GM18873 (cell line): Measurements from ENCODE around the gene SPRR1A.

Experiments
- ATAC-seq: cut with Tn5 transposase; IDR thresholded peaks from one replicate; pipeline ENCODE4 v1.9.1; 2021; ENCODE audit warnings: mild to moderate bottlenecking, moderate library complexity, moderate number of reproducible peaks; ENCODE audit not compliant: unreplicated experiment, low FRiP score

The SPRR1A gene

GRCh38 chr1:153025797-153026196 is 41.9 kb downstream of the SPRR1A start:
- ATAC-seq: no peak

GRCh38 chr1:153028766-153029165 is 44.9 kb downstream of the SPRR1A start:
- ATAC-seq: no peak

DNA sequence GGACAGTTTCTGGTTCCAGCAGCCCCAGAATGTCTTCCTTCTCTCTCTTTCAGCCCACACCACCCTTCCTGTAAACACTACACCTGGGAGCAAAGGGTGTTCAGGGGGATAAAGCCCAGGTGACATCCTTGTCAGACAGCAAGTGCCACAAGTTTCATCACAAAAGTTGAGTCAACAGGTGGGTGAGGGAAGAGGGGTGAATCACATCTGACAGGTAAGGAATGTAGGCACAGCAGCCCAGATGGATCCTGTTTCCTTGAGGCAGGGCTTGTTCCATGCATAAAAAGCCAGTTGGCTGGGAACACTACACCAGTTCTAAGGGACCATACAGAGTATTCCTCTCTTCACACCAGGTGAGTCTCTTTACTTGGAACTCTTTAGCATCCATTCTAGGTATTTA is 47.0 kb downstream of the SPRR1A start, which contains the start of gene SPRR1B:
Gene SPRR1B, plus strand, starts transcription at position 309 of the 400 bp plus-strand sequence. CDS start 1,143 bp downstream, outside the sequence.
- no peak for ATAC-seq

- no peak for ATAC-seq
These were observed 48.2 kb downstream of the SPRR1A start for GRCh38 chr1:153032073-153032472.

- no peak for ATAC-seq
These were observed 48.9 kb downstream of the SPRR1A start for GRCh38 chr1:153032677-153033308.

DNA sequence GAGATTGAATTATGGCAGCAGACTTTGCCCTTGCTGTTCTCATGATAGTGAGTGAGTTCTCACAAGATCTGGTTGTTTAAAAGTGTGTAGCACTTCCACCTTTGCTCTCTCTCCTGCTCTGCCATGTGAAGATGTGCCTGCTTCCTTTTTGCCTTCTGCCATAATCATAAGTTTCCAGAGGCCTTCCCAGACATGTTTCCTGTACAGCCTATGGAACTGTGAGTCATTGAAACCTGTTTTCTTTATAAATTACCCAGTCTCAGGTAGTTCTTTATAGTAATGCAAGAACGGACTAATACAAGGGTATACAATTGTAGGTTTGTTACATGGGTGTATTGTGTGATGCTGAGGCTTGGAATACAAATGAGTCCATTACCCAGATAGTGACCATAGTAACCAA is 51.3 kb downstream of the SPRR1A start:
- no peak for ATAC-seq
